Stimulated activated CD8-positive, alpha-beta memory T cell treated with anti-CD3 and anti-CD28 coated beads, Interleukin-12 subunit alpha, Interleukin-12 subunit beta, amount 100 ng/mL, for 24 hours (primary cell): Measurements from ENCODE around the gene DNAH11.

Source experiments
- DNase-seq: peaks from one replicate; pipeline ENCODE4 v3.0.0-alpha.2; 2020; ENCODE audit errors: extremely low read depth

The DNAH11 gene

DNA sequence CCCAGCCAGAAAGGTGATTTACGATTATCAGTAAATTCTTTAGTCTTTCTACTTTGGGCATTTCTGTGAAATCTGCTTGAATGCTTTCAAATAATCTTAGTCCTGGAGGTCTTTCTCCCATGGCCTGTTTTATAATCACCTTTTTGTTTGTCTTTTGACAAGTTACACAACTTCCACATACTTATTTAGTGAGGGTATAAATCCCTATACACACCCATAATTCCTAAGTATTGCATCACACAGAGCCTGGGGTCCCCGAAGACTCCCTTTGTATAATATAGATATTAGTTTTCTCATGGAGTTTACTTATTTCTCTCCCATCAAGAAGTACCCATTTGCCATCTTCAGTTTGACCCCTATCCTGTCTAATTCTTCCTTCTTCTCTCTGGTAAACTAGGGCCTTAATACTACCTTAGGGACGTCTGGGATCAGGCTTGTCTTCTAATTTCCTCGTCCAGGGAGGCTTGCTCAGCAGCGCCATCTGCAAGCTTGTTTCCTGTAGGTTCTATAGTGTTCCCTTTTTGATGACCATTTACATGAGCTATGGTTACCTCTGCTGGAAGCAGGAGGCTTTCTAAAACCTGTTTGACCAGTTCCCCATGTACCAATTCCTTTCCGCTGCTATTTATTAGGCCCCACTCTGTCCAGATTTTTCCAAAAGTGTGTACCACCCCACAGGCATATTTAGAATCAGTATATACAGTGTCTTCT lies 8.1 kb downstream of the DNAH11 start:
- DNase-seq = no peak

DNA sequence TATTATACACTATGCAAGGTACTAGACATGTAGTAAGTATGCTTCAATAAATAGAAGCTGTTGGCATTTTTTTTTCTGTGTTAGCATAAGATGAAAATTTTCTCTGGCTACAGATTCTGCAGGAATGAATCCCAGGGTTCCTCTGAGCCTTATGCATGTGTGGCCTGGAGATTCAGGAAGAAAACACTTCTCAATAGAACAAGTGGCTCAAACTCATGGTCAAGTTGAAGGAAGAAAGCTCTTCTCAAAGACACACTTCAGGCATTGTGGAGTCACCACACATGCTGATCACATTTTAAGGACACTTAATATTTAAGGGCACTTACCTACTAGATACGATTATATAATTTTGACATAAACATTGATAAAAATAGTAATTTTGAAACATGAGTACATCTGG lies 19.5 kb downstream of the DNAH11 start:
- no peak for DNase-seq

GRCh38 chr7:21565614-21566013 lies 22.8 kb downstream of the DNAH11 start:
- DNase-seq = no peak

DNA sequence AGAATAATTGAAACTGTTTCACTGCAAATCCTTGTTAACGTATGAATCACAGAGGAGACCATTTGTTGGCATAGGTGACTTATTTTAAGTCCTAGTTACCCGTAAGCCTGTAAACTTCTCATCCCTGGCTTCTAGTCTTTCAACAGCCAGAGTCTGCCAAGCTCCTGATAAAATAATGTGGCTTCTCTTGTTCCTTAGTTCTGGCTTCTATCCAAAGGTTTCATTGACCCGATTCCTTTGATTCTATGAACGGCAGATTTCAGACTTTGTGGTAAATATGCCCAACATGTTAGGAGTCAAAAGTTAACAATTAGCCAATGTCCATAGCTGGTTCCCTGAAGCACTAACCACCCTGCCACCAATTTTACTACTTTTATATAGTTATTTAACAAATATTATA lies 23.3 kb downstream of the DNAH11 start:
- no peak for DNase-seq

DNA sequence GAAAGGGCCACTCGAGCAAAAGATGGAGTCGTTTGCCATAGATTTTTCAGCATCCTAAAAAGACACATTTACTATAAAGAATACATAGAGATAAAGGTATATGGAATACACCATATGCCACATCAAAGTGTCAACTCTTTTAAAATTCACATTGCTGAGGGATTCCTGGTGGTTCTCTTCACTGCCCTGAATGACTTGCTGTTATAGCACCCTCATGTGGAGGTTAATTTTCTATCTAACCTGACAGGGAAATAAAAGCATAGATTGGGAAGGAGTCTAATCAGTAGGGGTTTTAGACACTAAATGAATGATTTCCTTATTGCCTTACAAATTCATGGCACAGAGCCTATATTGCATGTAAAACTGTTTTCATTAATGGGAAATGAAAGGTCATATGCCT lies 25.9 kb downstream of the DNAH11 start:
- DNase-seq = no peak

DNA sequence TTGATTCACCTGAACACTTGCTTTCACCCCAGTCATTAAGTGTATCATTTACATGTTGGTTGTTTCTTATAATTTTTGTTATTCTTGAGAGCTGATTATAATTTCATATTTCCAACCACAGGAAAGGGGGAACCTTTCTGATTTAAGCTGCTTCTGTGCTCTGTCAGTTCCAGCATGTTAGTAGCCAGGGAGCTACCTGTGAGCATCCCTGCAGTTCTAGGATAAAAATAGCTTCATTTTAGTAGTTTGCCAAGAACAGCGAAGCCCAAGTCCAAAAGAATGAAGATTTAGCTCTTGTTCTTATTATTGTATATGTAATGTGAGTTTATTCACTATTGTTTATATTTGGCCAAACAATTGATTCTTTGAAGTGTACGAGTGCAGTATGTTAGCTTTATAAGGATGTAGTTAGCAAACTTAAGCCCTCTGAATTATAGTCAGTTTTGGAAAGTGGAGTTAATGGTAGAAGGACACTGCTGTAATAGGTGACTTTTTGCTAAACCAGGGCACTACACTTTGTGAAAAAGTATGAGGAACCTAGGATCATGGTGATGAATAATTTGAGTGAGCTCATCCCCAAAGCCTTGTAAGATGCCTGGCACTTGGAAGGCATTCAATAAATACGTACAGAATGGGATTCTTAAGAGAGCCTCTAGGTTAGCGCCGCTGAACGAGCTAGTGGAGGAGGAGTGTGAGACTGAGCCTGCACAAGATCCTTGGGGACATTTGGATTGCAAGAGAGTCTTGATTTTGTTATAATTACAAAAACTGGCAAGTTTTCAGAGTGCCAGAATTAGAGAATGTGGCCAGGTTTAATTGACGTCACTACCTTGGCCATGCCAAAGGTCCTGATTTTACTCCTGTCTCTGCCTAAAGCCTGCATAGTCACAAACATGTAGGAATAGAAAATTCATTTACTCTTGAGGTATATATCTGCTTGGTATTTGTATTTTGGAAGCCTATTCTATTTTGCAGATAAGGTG lies 29.8 kb downstream of the DNAH11 start:
- DNase-seq = no peak

DNA sequence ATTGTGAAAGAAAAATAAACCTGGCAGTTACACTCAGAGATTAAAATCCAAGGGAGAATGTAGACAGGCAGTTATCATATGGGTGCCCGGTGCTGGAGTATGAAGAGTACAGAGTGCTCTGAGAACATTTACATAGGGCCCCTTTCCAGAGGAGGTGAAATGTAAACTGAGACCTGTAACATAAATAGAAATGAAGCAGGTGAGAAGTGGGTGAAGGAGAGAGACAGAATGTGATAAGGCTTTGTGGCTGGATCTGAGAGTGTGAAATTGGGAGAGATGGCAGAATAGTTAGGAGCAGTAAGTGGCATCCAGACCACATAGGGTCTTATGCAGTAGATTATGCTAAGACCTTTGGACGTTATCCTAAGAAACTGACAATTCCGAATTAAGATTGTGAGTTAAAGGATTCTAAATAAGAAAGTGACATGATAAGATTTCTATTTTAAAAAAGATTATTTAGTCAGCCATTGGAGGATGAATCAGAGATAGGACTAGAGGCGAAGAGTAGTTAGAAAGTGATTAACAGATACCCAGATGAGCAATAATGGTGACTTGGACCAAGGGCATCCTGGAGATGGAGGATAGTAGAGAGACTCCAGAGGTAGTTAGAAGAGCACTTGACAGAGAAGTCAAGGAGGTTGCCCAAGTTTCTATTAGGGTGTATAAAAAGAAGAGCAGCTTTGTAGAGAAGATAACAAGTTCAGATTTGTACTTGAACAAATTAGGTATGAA lies 36.7 kb downstream of the DNAH11 start:
- no peak for DNase-seq

- DNase-seq = no peak
These were observed 37.3 kb downstream of the DNAH11 start for GRCh38 chr7:21580073-21580521.

GRCh38 chr7:21585070-21585724 lies 42.4 kb downstream of the DNAH11 start:
- no peak for DNase-seq

- DNase-seq = no peak
These were observed 44.4 kb downstream of the DNAH11 start for GRCh38 chr7:21587139-21587784.

GRCh38 chr7:21596801-21597200 lies 54.0 kb downstream of the DNAH11 start:
- DNase-seq = no peak

DNA sequence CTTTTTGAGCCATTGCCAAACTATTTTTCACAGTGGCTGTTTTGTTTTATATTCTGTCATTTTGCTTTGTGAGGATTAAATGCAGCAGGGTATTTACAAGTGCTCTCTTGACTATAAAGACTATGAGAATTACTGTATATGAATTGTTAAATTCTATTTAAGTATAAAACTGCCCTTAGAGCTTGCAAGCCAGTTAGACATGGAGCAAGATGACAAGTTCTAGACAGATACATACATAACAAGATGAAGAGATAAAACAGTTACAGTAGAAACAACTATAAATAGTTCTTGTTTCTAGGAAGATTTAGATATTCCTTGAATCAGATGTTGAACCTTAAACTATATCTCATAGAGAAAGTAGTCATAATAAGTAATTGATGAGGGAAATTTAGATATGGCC lies 60.6 kb downstream of the DNAH11 start:
- no peak for DNase-seq

DNA sequence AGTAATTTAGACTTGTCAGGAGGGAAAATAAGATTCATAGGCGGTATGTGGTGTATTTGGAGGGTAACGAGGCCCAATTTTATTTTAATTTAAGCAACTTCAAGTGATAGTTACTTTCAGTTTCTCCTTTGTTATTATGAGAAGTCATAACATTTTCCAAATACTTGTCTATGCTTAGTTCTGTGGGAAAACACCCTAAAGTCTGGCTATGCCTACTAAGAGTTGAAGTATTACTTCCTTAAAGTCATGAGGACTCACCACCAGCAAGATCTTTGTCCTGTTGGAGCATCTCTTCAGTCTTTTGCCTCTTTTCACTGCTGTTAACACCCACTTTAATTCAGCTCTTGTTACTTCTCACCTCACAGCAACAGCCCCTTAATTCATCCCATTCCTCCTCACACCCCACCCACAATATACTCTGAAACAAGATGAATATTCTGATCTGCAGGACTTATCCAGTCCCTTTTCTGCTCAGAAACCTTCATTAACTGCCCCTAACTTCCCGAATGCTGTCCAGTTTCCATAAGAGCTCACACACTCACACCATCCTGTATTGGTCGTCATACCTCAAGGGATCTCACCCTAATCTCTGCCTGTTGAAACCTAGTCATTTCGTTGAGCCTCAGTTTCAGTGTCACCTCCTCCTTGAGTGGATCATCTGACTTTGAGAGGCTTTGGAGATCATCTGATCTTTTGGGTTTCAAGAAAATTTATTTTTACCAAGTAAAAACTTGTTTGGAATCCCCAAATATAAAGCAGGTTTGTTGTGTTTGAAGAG lies 61.3 kb downstream of the DNAH11 start:
- no peak for DNase-seq

DNA sequence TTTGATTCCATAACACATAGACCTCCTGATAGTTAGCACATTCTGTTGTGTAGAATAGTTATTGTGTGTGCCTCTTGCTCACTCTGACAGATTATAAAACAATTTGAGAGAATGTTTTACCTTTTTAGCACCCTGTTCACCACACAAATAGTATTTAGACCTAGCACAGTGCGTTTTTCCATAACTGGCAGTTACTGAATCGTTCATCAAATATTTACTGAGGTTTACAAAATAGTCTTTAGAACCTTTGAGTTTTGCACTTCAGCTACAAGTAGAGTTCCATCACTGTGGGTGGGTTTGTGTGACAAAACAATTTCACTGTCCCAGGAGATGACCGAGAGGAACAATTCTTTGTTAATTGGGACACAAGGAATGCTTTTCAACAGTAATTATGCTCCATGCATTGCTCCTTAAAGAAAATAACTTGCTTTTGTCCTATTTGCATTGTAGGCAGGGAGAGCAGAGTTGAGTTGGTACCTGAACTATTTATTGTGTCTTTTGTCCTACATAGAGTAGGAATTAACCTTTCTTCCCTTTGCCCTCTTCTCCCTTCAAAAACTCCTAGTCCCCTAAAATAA lies 62.3 kb downstream of the DNAH11 start:
- DNase-seq = no peak

- DNase-seq = no peak
These were observed 65.6 kb downstream of the DNAH11 start for GRCh38 chr7:21608465-21608864.

DNA sequence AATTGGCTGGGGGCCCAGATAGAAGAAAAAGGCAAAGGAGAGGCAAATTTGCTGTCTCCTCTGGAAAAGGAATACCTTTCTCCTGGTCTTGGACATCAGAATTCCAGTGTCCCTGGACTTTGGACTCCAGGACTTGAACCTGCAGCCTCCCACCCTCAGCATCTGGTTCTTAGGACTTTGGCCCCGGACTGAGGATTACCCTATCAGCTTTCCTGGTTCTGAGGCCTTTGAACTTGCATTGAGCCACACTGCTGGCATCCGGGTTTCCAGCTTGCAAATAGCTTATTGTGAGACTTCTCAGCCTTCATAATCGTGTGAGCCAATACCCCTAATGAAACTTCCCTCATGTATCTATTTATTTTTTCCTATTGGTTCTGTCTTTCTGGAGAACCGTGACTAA lies 68.3 kb downstream of the DNAH11 start:
- DNase-seq = no peak

GRCh38 chr7:21616091-21616490 lies 73.3 kb downstream of the DNAH11 start:
- DNase-seq = no peak

DNA sequence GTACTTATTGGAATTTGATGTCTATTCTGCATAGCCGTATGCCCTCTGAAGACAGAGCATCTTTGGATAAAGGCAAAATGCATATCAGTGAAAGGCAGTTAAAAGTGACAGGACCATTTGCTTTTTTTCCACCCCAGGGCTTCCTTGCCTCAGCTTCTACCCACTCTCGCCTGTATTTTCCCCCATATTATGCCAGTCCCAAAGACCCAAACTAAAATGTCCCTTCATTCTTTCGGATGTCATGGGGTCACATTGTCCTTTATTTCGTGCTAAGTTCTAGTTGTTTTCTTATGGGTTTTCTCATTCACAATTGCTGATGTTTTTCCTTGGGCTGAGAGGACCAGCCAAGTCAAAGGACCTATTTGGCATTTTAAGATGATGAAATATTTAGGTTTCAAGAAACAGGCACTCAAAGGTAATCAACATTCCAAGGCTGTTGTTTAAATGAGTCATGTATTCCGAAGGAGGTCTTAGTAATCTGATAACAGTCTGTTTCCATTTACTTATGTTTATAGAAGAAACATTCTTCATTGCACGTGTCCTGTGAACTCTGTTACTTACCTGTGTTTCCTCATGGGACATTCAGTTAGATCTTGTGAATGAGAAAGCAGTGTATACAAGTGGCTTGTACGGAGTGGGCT lies 74.1 kb downstream of the DNAH11 start:
- no peak for DNase-seq

DNA sequence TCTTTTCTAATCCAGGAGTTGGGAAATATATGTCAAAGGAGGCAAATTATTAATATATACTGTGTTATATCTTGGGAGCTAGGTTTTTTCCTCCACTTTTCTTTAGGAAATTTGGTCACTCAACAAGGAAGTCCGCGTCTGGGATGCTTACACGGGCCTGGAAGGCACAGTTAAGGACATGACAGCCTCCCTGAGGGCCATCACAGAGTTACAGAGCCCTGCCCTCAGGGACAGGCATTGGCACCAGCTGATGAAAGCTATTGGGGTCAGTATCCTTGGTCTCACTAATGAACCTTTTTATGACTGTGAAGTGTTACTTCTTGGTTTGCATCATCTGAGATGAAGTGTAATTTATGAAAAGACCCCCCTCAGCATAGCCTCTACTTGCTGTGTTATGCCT lies 74.7 kb downstream of the DNAH11 start:
- no peak for DNase-seq
